WI38 (cell line): ENCODE data around the gene WIPF3.

ENCODE experiments used
- H3K4me3 ChIP-seq: 2 replicates; pipeline ENCODE4 v1.5.1; 2011; ENCODE audit warnings: low read depth, mild to moderate bottlenecking, control low read depth, low read length
- TF ChIP-seq, protein P1 (sequence below): IDR thresholded peaks from 2 replicates; pipeline ENCODE4 v1.5.1; 2012; ENCODE audit warnings: low read depth, mild to moderate bottlenecking, control low read depth, low read length

The WIPF3 gene

GRCh38 chr7:29877196-29877595 lies 70.9 kb downstream of the WIPF3 start:
- no peak overlapping the region for H3K4me3 ChIP-seq
- TF ChIP-seq, protein P1, sequence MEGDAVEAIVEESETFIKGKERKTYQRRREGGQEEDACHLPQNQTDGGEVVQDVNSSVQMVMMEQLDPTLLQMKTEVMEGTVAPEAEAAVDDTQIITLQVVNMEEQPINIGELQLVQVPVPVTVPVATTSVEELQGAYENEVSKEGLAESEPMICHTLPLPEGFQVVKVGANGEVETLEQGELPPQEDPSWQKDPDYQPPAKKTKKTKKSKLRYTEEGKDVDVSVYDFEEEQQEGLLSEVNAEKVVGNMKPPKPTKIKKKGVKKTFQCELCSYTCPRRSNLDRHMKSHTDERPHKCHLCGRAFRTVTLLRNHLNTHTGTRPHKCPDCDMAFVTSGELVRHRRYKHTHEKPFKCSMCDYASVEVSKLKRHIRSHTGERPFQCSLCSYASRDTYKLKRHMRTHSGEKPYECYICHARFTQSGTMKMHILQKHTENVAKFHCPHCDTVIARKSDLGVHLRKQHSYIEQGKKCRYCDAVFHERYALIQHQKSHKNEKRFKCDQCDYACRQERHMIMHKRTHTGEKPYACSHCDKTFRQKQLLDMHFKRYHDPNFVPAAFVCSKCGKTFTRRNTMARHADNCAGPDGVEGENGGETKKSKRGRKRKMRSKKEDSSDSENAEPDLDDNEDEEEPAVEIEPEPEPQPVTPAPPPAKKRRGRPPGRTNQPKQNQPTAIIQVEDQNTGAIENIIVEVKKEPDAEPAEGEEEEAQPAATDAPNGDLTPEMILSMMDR, result no peak

DNA sequence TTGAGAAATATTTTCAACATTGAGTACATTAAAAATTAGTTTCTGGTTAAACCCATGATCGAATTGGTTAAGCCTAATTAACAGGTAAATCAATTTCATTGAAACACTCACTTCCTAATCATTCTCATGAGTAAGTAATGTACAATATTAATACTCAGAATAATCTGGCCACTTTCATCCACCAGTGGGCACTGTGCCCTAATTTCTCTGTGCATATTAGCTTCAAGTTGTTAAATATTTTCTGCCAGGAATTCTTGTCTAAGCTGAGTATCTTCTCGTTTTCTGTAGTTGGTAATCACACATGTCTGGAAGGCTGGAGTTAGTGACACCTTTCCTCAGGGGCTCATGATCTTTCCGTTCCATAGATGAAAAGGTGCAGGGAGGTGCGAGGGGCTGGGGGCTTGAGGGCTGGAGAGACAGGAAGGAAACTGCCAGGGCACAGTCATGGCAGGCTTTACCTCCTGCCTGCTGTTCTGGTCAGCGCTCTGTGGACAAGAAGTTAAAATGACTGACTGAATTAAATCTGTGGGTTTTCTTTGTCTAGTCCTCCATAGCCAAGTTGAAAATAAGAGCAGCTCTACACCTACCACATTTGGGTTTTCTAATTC lies 71.9 kb downstream of the WIPF3 start:
- TF ChIP-seq, protein P1, result no peak

DNA sequence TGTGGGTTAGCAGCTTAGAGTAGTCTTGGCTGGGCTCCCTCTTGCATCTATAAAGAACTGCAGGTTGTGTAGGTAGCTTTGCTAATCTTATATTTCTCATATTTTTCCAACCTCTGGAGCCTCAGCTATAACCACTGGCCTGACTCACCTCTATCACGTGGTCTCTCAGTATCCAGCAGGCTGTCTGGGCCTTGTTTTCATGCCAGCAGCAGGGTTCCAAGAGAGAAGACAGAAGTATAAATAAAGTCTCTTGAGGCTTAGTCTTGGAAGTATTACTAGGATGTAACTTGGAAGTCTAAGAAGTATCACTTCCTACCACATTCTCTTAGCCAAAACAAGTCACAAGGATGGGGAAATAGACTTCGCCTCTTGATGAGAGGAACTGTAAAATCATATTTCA lies 73.3 kb downstream of the WIPF3 start:
- TF ChIP-seq, protein P1, result no peak
- no peak overlapping the region for H3K4me3 ChIP-seq

More for the DNA sequence above, 71.9 kb downstream of the WIPF3 start:
- H3K4me3 ChIP-seq, result no peak overlapping the region

DNA sequence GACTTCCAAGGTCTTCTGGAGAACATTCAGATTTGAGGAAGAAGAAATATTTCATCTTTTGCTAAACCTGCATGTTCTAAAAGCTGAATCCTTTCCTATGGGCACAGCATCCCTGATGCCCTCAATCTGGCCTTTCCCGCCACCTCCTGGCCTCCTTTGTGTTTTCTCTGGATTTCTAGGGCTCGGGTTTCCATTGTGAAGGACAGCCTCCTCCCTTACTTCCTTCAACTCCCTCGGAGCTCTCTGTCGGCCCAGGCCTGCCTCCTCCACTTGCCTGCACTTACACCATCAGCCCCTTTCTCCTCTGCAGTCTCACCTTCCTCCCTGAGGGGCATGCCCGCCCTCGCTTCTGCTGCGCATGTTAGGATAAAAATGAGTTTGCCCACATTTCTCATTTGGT lies 75.4 kb downstream of the WIPF3 start:
- TF ChIP-seq, protein P1, result no peak
- no peak overlapping the region for H3K4me3 ChIP-seq

DNA sequence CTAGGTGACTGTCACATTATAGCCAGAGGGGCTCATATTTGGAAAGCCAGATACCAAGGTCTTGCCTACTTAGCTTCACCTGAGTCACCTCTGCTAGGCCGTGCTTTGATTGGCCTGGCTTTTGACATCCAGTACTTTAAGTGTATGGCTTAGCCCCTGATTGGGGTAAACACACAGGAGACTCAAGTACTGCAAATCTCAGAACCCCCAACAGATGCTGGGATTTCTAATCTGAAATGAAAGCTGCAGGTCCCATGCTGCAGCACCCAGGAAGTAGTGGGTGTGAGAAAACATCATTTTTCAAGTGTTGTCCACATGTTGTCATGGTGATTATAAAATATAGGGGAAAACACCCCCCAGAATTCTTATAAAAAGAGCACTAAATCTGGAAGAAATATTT lies 76.2 kb downstream of the WIPF3 start:
- TF ChIP-seq, protein P1, result no peak
- H3K4me3 ChIP-seq, result no peak overlapping the region

GRCh38 chr7:29883462-29884398 lies 77.4 kb downstream of the WIPF3 start:
- H3K4me3 ChIP-seq, result no peak overlapping the region
- TF ChIP-seq, protein P1, result no peak
